ENCODE data around the gene TSSK2. TPM values are rescaled to one million over a fixed set of nuclear protein-coding genes. Genes with fewer than 3 reads are reported as not detected.

The TSSK2 gene
- polyA plus RNA-seq, 1 donor from 2014 or later, result not detected

DNA sequence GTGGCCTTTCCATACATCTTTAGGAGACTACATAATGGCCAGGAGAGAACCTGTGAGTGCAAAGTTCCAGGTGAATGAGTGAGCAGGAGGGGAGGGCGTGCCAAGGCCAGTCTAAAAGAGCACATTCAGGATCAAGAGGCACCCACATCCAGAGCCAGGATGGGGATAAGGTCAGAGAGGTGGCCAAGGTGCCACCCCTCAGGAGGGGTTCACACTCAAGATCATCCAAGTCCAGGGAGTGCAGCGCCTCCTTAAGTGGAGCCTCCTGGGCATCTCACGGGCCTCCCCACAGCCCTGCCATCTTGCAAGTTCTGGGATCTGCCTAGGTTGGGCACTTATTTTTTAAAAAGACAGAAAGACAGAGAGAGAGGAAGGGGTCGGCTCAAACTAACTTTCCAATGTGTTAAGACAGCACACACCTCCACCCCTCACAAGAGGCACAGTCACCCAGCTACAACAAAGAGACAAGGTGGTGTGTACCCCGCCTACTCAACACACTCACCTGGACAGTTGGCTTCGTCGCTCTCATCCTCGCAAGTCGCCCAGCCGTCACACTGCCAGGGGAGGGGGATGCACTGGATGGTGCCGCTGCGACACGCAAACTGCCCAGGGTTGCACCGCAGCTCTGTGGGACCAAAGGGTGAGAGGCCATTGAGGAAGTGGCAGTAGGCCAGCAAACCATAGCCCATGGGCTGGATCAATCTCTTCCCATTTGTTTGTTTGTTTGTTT lies 42.1 kb upstream of the TSSK2 start:
- H3K36me3 ChIP-seq (ENCODE audit: insufficient read depth, low read length), result peaks cover 9% of the 10 kb centered on the region
- no peak for TF ChIP-seq EP300 (conservative IDR thresholded peaks at IDR 0.05; ENCODE audit: poor library complexity, severe bottlenecking)
- TF ChIP-seq TAF1 (IDR thresholded peaks at IDR 0.05; ENCODE audit: low read depth), result no peak
- no peak for TF ChIP-seq RAD21 (conservative IDR thresholded peaks at IDR 0.05)
- no peak for TF ChIP-seq SMC3 (conservative IDR thresholded peaks at IDR 0.05; ENCODE audit: poor library complexity)
- TF ChIP-seq, protein P1, sequence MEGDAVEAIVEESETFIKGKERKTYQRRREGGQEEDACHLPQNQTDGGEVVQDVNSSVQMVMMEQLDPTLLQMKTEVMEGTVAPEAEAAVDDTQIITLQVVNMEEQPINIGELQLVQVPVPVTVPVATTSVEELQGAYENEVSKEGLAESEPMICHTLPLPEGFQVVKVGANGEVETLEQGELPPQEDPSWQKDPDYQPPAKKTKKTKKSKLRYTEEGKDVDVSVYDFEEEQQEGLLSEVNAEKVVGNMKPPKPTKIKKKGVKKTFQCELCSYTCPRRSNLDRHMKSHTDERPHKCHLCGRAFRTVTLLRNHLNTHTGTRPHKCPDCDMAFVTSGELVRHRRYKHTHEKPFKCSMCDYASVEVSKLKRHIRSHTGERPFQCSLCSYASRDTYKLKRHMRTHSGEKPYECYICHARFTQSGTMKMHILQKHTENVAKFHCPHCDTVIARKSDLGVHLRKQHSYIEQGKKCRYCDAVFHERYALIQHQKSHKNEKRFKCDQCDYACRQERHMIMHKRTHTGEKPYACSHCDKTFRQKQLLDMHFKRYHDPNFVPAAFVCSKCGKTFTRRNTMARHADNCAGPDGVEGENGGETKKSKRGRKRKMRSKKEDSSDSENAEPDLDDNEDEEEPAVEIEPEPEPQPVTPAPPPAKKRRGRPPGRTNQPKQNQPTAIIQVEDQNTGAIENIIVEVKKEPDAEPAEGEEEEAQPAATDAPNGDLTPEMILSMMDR (IDR thresholded peaks at IDR 0.05; ENCODE audit: poor library complexity, severe bottlenecking), result no peak
- TF ChIP-seq POLR2AphosphoS5 (IDR thresholded peaks at IDR 0.05), result no peak
- TF ChIP-seq, protein P2, sequence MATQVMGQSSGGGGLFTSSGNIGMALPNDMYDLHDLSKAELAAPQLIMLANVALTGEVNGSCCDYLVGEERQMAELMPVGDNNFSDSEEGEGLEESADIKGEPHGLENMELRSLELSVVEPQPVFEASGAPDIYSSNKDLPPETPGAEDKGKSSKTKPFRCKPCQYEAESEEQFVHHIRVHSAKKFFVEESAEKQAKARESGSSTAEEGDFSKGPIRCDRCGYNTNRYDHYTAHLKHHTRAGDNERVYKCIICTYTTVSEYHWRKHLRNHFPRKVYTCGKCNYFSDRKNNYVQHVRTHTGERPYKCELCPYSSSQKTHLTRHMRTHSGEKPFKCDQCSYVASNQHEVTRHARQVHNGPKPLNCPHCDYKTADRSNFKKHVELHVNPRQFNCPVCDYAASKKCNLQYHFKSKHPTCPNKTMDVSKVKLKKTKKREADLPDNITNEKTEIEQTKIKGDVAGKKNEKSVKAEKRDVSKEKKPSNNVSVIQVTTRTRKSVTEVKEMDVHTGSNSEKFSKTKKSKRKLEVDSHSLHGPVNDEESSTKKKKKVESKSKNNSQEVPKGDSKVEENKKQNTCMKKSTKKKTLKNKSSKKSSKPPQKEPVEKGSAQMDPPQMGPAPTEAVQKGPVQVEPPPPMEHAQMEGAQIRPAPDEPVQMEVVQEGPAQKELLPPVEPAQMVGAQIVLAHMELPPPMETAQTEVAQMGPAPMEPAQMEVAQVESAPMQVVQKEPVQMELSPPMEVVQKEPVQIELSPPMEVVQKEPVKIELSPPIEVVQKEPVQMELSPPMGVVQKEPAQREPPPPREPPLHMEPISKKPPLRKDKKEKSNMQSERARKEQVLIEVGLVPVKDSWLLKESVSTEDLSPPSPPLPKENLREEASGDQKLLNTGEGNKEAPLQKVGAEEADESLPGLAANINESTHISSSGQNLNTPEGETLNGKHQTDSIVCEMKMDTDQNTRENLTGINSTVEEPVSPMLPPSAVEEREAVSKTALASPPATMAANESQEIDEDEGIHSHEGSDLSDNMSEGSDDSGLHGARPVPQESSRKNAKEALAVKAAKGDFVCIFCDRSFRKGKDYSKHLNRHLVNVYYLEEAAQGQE (IDR thresholded peaks at IDR 0.05; ENCODE audit: borderline replicate concordance), result no peak
- TF ChIP-seq EZH2 (IDR thresholded peaks at IDR 0.05; ENCODE audit: borderline replicate concordance, insufficient read depth, low read length, poor library complexity, severe bottlenecking), result no peak
- no peak for TF ChIP-seq MXI1 (conservative IDR thresholded peaks at IDR 0.05; ENCODE audit: poor library complexity, severe bottlenecking)
- no peaks in the 10 kb centered on the region for H3K27me3 ChIP-seq (ENCODE audit: insufficient read depth, low read depth, low read length)
- no peaks in the 10 kb centered on the region for H3F3A ChIP-seq (ENCODE audit: insufficient read depth, low read length, poor library complexity, severe bottlenecking)
- H3K4me2 ChIP-seq (ENCODE audit: low read length), result no peak overlapping the region
- no peaks in the 10 kb centered on the region for H3K9me2 ChIP-seq (ENCODE audit: insufficient read depth, low read length)
- H4K20me1 ChIP-seq (ENCODE audit: insufficient read depth), result no peaks in the 10 kb centered on the region
- H3K9ac ChIP-seq (ENCODE audit: low read length), result no peak overlapping the region
- no peaks in the 10 kb centered on the region for H3K9me3 ChIP-seq (ENCODE audit: low read length)
- no peak overlapping the region for H3K27ac ChIP-seq (ENCODE audit: low read length)
- no peaks in the 10 kb centered on the region for H3K79me2 ChIP-seq (replicated peaks; ENCODE audit: insufficient read depth, low read length)
- no peak overlapping the region for H2AFZ ChIP-seq (ENCODE audit: low read depth, low read length)
- no peak overlapping the region for H3K4me3 ChIP-seq (ENCODE audit: low read length)

DNA sequence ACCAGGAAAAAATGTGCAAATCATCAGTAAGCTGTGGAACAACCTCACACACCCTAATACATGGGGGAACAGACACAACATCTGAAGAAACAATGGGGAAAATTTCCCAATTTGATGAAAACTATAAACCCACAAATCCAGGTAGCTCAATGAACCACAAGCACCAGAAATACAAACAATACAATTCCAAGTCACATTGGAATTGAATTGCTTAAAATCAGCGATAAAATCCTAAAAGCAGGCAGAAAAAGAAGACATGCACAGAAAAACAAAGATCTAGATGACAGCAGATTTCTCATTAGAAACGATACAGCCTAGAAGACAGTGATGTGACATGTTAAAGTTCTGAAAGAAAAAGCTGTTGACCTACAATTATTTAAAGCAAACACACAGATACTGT lies 40.9 kb upstream of the TSSK2 start:
- H3K36me3 ChIP-seq (ENCODE audit: insufficient read depth, low read length), result peaks cover 9% of the 10 kb centered on the region
- no peaks in the 10 kb centered on the region for H3K27me3 ChIP-seq (ENCODE audit: insufficient read depth, low read depth, low read length)
- no peak overlapping the region for H3K9ac ChIP-seq (ENCODE audit: low read length)
- no peak overlapping the region for H3K4me3 ChIP-seq (ENCODE audit: low read length)
- H3K27ac ChIP-seq (ENCODE audit: low read length), result no peak overlapping the region
- H3F3A ChIP-seq (ENCODE audit: insufficient read depth, low read length, poor library complexity, severe bottlenecking), result no peaks in the 10 kb centered on the region
- no peak overlapping the region for H3K4me2 ChIP-seq (ENCODE audit: low read length)
- H3K9me3 ChIP-seq (ENCODE audit: low read length), result peaks cover 3% of the 10 kb centered on the region
- no peaks in the 10 kb centered on the region for H3K9me2 ChIP-seq (ENCODE audit: insufficient read depth, low read length)
- TF ChIP-seq, protein P1 (IDR thresholded peaks at IDR 0.05; ENCODE audit: poor library complexity, severe bottlenecking), result no peak
- TF ChIP-seq, protein P2 (IDR thresholded peaks at IDR 0.05; ENCODE audit: borderline replicate concordance), result no peak
- TF ChIP-seq TAF1 (IDR thresholded peaks at IDR 0.05; ENCODE audit: low read depth), result no peak
- TF ChIP-seq RAD21 (conservative IDR thresholded peaks at IDR 0.05), result no peak
- TF ChIP-seq EZH2 (IDR thresholded peaks at IDR 0.05; ENCODE audit: borderline replicate concordance, insufficient read depth, low read length, poor library complexity, severe bottlenecking), result no peak
- no peak for TF ChIP-seq POLR2AphosphoS5 (IDR thresholded peaks at IDR 0.05)
- TF ChIP-seq EP300 (conservative IDR thresholded peaks at IDR 0.05; ENCODE audit: poor library complexity, severe bottlenecking), result no peak
- TF ChIP-seq MXI1 (conservative IDR thresholded peaks at IDR 0.05; ENCODE audit: poor library complexity, severe bottlenecking), result no peak
- TF ChIP-seq SMC3 (conservative IDR thresholded peaks at IDR 0.05; ENCODE audit: poor library complexity), result no peak
- no peak overlapping the region for H2AFZ ChIP-seq (ENCODE audit: low read depth, low read length)
- H4K20me1 ChIP-seq (ENCODE audit: insufficient read depth), result no peaks in the 10 kb centered on the region
- peaks cover 5% of the 10 kb centered on the region for H3K79me2 ChIP-seq (replicated peaks; ENCODE audit: insufficient read depth, low read length)

Measured in neural cell (in vitro differentiated cells).